Testis (tissue), 2 donors: Measurements from ENCODE around the gene MYADML2.
"Not testable (repeated sequence)": the region's sequence is repeated elsewhere in the genome, so short reads cannot be mapped to it uniquely, and the experiment has no call there.

Experiments used
- POLR2A ChIP-seq: fragments of 450-650 bp; IDR thresholded peaks from one replicate; pipeline ENCODE4 v1.6.1; 2017; ENCODE audit warnings: antibody characterized with exemption, mild to moderate bottlenecking, moderate library complexity
- TF ChIP-seq, protein P1 (sequence below), 3 experiments: fragments of 450-650 bp in 2 of 3; fragments of 200-600 bp in 1 of 3; sonication (generic) in 1 of 3; IDR thresholded peaks; one replicate each; pipeline ENCODE4 v1.5.1; 2016 to 2019; ENCODE audit warnings: antibody characterized with exemption in 3 of 3, mild to moderate bottlenecking in 2 of 3, moderate library complexity in 1 of 3

DNA sequence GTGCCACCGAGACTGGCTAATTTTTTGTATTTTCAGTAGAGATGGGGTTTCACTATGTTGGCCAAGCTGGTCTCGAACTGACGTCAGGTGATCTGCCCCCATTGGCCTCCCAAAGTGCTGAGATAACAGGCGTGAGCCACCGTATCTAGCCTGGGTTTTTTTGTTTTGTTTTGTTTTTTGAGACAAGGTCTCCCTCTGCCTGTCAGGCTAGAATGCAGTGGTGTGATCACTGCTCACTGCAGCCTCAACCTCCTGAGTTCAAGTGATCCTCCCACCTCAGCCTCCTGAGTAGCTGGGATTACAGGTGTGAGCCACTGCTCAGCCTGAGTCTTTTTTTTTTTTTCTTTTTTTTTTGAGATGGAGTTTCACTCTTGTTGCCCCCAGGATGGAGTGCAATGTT, 6.4 kb upstream of the MYADML2 start:
- TF ChIP-seq, protein P1, sequence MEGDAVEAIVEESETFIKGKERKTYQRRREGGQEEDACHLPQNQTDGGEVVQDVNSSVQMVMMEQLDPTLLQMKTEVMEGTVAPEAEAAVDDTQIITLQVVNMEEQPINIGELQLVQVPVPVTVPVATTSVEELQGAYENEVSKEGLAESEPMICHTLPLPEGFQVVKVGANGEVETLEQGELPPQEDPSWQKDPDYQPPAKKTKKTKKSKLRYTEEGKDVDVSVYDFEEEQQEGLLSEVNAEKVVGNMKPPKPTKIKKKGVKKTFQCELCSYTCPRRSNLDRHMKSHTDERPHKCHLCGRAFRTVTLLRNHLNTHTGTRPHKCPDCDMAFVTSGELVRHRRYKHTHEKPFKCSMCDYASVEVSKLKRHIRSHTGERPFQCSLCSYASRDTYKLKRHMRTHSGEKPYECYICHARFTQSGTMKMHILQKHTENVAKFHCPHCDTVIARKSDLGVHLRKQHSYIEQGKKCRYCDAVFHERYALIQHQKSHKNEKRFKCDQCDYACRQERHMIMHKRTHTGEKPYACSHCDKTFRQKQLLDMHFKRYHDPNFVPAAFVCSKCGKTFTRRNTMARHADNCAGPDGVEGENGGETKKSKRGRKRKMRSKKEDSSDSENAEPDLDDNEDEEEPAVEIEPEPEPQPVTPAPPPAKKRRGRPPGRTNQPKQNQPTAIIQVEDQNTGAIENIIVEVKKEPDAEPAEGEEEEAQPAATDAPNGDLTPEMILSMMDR (IDR thresholded peaks at IDR 0.05): not testable (repeated sequence)
- not testable (repeated sequence) for TF ChIP-seq POLR2A
